Right ventricle myocardium inferior (tissue), 1 donor: ENCODE measurements around the gene GPC6. TPM values are rescaled to one million over a fixed set of nuclear protein-coding genes. Genes with fewer than 3 reads are reported as not detected.

ENCODE experiments used
- ATAC-seq: fragments of 200-7000 bp; cut with Tn5 transposase; one replicate; pipeline ENCODE4 v1.9.1; 2020; ENCODE audit warnings: mild to moderate bottlenecking, moderate library complexity
- DNase-seq: peaks from one replicate; pipeline ENCODE4 v3.0.0; 2021; ENCODE audit errors: missing footprints
- intact Hi-C: fragments of 100-400 bp; cut with DNase I; formaldehyde crosslinking; loops from one replicate; pipeline ENCODE4 v1.11.0; 2022
- total RNA-seq: library from RNA; stranded (reverse); fragmentation: NEBNext Ultra II Directional; extraction: Animal tissue kit (Norgen Biotek cat#: 25700); gene quantifications from one replicate; pipeline ENCODE4 v1.2.1, GENCODE V29; 2021
- donor health status: DM: no; HTN: yes; CAD: no; lungs with severe emphysema.

Gene GPC6
- total RNA-seq, 1 donor from 2014 or later, result 2.6 TPM

DNA sequence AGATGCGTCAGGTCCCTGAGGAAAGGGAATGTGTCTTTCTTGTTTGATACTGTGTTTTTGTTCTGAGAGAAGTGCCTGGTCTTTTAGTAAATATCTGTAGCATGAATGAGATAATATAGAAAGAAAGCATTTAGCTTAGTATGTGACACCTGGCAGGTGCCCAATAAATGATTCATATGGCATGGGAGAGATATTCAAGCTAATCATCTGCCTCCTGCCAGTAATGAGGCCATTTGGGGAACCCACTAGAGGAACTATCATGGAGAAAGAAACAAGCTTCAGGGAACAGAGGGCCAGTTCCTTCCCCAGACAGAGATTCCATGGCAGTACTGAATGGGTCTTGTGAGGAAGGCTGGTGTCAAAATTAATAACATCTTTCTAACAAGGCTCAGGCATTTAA, 648.9 kb downstream of the GPC6 start:
- intact Hi-C loops, result no loop called here
- ATAC-seq (no peak), DNase-seq (no peak)

DNA sequence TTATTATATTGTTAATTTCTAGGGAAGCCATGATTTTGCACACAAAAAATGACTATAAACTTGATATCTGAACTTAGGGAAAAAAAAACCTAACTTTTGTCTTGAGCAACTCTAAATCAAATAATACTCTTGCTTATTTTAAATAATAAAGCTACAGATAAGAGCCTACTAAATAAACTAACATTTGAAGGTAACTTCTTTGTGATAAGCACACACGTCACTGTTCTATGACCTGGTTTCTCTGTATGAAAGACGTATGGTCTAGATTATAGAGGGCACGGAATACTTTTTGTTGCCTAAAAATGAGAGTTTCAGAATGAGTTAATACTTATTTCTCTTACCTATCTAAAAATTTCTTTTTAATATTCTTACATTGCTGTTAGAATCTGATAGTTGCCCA, 649.6 kb downstream of the GPC6 start:
- DNase-seq (no peak), ATAC-seq (no peak)
- intact Hi-C loops, result no loop called here

DNA sequence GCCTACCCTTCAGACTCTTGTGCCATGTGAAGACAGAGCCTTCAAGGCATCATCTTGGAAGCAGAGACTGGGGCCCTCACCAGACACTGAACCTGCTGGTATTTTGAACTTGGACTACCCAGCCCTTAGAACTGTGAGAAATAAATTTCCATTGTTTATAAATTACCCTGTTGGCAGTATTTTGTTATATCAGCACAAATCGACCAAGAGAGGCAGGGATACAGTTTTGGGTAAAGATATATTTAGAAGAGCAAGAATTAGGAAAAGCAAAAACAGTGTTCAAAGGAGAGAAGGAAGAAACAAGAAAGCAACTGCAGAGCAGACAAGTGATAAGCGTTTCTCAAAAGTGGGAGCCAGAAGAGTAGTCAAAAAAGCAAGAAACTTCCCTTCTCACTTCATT, 652.1 kb downstream of the GPC6 start:
- DNase-seq (no peak), ATAC-seq (no peak)
- intact Hi-C loops, result no loop called here

DNA sequence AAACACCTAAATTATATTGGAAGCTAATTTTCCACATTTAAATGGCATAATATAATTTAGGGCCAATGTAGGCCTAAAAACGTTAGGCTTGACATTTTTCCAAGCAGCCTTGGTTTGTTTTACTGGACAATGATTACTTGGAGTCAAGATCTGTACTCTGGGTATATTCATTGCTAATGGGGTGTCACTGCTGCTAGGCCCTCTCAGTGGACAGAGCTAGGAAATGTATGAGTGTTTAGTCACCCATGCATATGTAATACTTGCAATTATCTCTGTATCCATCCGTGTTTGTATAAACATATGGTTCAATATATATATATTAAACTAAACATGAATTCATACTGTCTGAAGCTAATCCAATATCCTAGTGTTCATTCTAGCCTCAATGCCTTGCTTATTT, 654.8 kb downstream of the GPC6 start:
- intact Hi-C loops, result no loop called here

DNA sequence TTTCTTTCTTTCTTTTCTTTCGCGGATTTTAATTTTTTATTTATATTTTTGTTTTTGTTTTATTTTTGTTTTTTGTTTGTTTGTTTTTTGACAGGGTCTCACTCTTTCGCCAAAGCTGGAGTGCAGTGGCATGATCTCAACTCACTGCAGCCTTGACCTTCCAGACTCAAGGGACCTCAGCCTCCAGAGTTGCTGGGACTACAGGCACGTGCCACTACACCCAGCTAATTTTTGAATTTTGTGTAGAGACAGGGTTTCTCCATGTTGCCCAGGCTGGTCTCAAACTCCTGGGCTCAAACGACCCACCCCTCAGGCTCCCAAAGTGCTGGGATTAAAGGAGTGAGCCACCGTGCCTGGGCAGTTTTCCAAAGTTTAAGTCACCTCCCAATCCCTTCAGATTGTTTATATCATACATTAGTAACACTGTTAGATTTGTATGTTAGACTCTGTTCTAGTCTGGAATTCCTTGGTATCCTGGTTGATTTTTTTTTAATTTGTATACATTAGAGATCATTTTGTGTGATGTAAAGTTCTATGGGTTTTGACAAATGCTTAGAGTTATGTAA, 655.6 kb downstream of the GPC6 start:
- intact Hi-C loops, result no loop called here
- ATAC-seq, result no peak
- peak; percentile 41 for DNase-seq

More for the DNA sequence above, 654.8 kb downstream of the GPC6 start:
- DNase-seq (no peak), ATAC-seq (no peak)

DNA sequence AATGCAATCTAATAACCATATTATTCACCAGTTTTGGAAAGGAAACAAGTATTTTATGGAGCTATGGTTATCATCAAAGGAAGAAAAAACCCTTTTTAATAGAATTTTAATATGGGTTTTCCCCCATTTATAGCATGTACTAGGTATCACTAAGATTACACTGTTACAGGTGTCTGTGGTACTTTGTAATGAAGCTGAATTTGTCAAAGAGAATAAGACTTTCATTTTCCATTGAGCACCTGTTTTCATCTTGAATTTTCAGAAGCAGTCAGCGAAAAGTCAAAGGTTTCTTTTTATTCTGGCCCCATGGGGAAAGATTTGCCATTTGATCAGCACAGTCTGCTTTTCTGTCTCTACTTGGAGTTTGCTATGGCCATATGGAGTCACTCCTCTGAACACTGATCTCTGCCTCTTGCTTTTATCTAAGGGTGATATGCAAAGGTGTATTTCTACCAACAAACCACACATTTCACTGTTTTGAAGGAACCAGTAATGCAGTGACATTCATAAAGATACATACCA, 662.9 kb downstream of the GPC6 start:
- intact Hi-C loops, result no loop called here
- no peak for DNase-seq

DNA sequence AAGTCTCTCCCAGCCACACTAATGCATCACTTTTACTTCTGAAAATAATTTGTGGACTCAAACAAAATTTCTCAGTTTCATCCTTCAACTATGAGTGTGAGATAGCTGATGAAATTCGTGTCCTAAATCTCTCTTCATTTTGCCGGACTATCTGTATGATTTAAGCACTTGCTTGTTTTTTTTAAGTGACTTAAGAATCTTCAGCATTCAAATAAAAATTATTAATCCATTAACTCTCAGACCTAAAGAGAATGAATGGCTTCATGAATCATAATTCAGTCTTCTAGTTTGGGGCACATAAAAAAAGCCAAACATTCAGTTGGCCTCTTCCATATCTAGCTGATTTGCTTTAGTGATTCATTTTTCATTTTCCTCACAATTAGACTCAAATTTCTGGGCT, 673.4 kb downstream of the GPC6 start:
- intact Hi-C loops, result no loop called here
- no peak for DNase-seq
- no peak for ATAC-seq

More for the DNA sequence above, 662.9 kb downstream of the GPC6 start:
- no peak for ATAC-seq

DNA sequence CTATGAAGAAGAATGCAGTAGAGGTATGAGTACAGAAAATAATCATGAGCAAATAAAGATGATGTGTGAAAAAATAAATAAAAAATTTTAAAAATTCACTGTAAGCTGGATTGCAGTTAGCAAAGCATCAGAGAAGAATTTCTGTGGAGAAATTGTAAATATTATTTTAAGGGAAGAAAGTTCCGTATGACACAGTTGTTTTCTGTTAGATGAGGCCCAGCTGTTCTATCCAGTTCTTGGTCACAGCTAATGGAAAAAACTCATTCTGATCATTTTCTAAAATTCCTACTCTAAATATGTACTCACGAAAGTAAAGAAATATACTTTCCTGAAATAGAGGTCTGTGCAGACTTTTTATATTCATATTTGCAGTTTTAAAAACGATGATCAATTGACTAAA, 674.1 kb downstream of the GPC6 start:
- DNase-seq, result no peak
- intact Hi-C loops, result no loop called here
- no peak for ATAC-seq

DNA sequence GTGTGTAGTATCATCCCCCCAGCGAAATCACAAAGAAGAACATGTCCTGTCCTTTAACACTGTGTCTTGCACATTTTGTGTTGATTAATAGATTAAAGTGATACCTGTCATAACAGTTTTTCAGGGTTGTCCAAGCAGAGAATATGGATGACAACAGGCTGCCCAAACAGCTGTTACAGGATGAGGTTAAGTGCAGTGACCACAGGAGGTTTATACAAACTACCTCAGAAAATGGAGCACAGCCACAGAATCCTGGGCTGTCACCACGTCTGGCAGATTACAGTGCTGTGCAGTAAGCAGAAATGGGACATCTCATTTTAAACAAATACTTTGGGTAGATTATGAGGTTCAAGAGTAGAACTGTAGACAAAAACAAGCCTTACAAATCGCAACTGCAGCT, 677.3 kb downstream of the GPC6 start:
- ATAC-seq (no peak), DNase-seq (no peak)
- intact Hi-C loops, result no loop called here

DNA sequence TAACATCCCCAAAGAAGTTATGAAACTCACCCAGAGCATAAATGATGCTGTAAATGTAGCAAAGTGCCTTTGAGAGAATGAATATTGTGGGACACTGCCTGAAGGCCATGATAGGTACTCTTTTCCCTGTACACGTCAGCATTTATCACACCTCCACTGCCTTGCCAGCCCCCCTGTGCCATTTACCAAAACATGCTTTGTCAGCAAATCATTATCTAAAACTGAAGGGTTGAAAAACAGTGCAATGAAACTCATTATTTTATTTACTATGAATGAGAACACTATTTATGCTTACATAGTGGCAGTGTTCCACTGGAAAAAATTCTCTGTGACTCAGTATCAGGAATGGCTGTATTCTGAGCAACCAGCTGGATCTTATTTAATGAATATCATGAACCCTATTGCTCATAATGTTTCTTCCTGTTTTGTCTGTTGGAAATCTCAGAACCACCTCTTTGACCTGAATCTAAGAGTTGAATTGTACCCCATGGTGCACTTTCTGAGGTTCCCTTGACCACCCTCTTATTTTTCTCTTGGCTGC, 688.7 kb downstream of the GPC6 start:
- intact Hi-C loops, result no loop called here
- DNase-seq, result no peak
- no peak for ATAC-seq

DNA sequence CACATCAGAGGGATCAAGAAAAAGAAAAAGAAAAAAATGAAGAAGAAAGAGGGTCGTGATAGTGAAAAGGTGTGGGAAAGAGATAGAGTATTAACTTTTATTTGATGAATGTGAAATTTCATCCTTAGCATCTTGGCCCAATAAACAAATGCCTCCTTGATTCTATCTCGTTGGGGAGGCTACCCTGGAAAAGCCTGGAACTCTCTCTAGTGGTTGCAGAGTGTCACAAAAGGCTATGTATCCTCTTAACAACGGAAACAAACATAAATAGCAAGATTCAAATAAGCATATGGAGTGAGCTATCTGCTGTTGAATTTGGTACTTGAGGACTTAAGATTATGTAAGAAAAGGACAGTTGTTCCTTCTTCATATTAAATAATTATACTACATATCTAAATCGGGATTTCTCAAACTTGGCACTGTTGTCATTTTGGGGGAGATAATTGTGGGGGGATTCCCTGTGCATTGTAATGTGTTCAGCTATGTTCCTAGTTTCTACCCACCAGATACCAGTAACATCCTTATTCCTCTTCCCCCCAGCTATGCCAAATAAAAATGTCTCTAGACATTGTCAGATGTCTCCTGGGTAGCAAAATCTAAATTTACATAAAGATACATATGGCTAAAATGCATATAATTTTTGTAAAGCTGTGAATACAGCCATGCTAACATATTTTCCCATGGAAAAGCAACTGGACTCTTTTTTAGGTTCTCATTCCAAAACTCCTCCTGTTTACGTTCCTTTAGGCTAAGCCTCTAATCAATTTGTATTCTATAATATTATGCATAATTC, 695.7 kb downstream of the GPC6 start:
- intact Hi-C loops, result no loop called here
- no peak for DNase-seq
- ATAC-seq, result no peak

DNA sequence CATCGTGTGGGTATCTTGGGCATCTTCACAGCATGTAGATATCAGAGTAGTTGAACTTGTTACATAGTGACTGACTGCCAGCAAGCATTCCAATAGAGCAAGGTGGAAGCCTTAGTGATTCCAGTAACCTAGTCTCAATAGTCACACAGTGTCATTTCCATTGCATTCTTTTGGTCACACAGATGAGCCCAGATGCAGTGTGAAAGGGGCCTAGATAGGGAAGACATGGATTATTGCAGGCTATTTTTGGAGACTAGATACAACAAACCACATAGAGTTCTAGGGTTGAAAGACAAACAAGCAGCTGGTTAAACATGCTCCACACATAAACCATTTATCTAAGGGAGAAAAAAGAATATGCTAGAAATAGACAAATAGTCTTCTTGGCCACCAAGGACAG, 699.4 kb downstream of the GPC6 start:
- intact Hi-C loops, result no loop called here
- ATAC-seq (no peak), DNase-seq (no peak)

DNA sequence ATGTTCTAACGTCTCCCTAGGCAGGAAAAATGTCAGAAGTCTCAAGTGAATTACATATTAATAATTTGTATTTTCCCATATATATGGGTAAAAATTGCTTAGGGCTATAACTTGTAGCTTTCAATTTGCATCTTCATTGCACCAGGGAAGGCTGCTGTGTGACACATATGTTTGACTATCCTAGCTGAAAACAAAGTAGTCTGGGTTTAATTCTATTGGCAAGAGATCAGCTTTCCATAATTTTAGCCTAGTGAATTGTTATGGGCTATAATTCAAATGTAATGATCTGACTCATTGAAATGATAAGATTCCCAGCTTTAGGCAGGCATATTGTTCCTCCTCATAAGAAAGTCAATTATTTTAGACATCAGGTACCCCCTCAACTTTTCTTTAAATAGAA, 699.8 kb downstream of the GPC6 start:
- DNase-seq (no peak), ATAC-seq (no peak)
- intact Hi-C loops, result no loop called here

DNA sequence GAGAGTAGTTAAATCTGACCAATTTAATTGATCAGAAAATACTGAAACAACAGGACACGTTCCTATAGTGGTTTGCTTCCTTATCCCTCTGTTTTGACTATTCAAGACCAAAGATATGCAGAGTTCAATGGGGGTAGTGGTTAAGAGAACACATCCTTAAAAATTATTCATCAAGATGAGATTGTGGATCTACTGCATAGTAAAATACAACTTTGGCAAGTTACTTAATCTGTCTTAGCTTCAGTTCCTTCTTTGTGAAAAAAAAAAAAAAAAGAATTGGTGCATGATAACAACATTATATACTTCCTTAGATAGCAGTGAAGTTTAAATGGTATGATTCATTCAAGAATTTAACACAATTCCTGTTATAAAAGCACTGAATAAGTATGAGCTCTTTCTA, 700.8 kb downstream of the GPC6 start:
- DNase-seq (no peak), ATAC-seq (no peak)
- intact Hi-C loops, result no loop called here

DNA sequence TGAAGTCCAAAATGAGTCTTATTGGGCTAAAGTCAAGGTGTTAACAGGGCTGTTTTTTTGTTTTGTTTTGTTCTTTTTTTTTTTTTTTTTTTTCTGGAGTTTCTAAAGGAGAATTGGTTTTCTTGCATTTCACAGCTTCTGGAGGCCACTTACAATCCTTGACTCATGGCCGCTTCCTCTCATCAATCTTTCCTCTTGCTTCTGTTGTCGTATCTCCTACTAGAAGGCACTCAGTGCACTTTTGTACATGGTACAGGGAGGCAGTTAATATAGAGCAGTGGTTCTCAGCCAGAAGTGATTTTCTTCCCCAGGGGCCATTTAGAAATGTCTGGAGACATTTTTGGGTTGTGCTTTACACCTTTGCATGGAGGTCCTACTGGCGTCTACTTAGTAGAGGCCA, 706.3 kb downstream of the GPC6 start:
- intact Hi-C loops, result no loop called here
- ATAC-seq, result no peak
- DNase-seq, result no peak

DNA sequence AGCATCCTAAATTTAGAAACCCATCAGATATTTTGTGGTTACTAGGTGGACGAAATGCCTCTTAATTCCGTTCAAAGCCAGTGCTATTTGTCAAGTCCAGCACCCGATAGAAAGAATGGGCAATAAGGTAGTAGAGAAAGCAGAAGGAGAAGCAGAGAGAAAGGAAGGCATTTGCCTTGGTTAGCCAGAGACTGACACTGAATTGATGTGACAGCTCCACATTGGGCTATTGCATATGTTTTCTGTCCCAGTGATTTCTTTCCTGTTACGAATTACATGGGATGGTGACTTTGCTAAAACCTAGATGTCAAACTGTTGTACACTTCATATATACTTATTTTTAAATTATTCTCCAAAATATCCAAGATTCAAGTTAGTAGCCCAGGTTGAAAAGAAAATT, 710.3 kb downstream of the GPC6 start:
- intact Hi-C loops, result no loop called here
- ATAC-seq (no peak), DNase-seq (no peak)

DNA sequence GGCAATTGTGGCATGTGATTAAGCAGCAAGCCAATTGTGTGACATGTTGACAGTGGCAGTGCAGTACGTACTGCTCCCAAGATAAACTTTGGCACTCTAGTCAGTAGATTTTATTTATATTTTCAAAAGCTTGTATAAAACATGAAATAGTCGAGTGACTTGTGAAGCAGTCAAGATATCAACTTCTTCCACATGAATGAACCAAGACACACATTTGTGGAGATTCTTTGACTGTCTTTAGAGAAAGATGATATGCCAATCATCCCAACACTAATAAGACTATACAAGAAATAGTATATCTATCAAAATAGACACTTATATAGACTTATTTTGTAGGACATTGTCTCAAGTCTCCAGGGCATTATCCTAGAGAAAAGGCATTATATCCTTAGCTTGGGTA, 714.8 kb downstream of the GPC6 start:
- DNase-seq (no peak), ATAC-seq (no peak)
- intact Hi-C loops, result no loop called here

DNA sequence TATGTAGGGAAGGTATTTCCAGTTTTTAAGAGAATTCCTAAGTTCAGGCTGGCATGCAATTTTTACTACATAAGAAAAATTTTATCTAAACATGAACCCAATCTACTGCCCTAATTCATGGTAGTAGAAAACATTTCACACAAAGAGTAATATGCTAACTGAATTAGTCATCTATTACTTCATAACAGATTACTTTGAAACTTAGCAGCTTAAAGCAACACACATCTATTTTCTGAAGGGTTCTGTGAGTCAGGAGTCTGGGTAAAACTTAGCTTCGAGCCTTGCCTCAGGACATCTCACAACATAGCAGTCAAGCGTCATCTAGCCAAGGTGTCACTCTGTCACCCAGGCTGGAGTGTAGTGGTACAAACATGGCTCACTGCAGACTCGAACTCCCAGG, 715.4 kb downstream of the GPC6 start:
- no peak for ATAC-seq
- intact Hi-C loops, result no loop called here
- no peak for DNase-seq

DNA sequence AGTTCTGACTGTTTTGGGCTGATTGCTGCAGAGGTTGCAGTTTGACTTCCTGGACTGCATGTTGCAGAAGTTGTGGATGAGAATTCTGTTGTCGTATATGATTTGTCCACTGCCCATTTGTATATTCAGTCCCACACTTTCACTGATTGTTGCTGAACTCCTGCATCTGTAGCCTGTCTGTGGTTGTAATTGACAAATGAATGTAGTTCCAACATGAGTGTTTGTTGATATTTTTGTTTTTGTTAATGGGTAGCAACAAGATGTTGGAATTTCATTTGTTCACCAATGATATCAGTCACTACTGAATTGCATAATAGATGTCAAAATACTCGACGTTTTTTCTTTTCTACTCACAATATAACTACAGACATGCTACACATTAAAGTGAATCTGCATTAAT, 719.0 kb downstream of the GPC6 start:
- no peak for ATAC-seq
- no peak for DNase-seq
- intact Hi-C loops, result no loop called here

DNA sequence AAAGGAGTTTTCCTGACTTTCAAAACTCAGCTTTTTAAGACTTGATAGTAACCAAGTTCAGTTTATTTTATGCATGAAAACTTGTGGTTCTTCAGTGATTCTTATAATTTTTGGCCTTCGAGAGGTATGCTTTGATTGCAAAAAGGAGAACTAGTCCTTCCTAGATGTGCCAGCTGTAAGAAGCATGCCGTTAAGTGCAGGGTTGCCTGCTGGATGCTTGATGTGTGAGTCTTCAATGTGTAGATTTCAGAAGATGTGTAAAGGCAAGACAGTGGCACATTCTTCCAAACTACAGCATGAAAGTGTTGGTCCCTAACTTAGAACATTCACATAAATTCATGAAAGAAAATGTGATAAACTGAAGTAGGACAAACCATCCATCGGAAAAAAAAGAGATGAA, 720.4 kb downstream of the GPC6 start:
- intact Hi-C loops, result no loop called here
- no peak for DNase-seq
- ATAC-seq, result no peak
